Suprapubic skin (tissue), 4 donors: ENCODE data around the gene LCORL. TPM values are rescaled to one million over a fixed set of nuclear protein-coding genes. Genes with fewer than 3 reads are reported as not detected.
A peak's percentile ranks its signal among the peaks of the same experiment; 100 is the strongest.
"Not testable (repeated sequence)": the region's sequence is repeated elsewhere in the genome, so short reads cannot be mapped to it uniquely, and the experiment has no call there.

ENCODE experiments used
- DNase-seq, 2 donors: peaks; one replicate each; pipeline ENCODE4 v3.0.0-alpha.2; 2019; ENCODE audit warnings: low spot score in 2 of 2
- H3K27ac ChIP-seq: fragments of 200-600 bp; sonication (generic); one replicate; pipeline ENCODE4 v1.5.1; 2019
- H3K27me3 ChIP-seq: fragments of 200-600 bp; sonication (generic); one replicate; pipeline ENCODE4 v1.5.1; 2019
- H3K36me3 ChIP-seq: fragments of 200-600 bp; sonication (generic); one replicate; pipeline ENCODE4 v1.5.1; 2019
- H3K4me1 ChIP-seq: fragments of 200-600 bp; sonication (generic); one replicate; pipeline ENCODE4 v1.5.1; 2019
- H3K4me3 ChIP-seq: fragments of 200-600 bp; sonication (generic); one replicate; pipeline ENCODE4 v1.5.1; 2019; ENCODE audit warnings: mild to moderate bottlenecking
- H3K9me3 ChIP-seq: fragments of 200-600 bp; sonication (generic); one replicate; pipeline ENCODE4 v1.5.1; 2019
- EP300 ChIP-seq: sonication (generic); formaldehyde crosslinking; IDR thresholded peaks from one replicate; pipeline ENCODE4 v1.6.1; 2017; ENCODE audit warnings: antibody characterized with exemption
- POLR2A ChIP-seq, 2 donors: fragments of 450-650 bp; IDR thresholded peaks; one replicate each; pipeline ENCODE4 v1.6.1; 2017; ENCODE audit warnings: antibody characterized with exemption in 2 of 2, mild to moderate bottlenecking in 2 of 2, moderate library complexity in 2 of 2
- POLR2AphosphoS5 ChIP-seq, 3 donors: sonication (generic); formaldehyde crosslinking; IDR thresholded peaks; one replicate each; pipeline ENCODE4 v1.6.1; 2017; ENCODE audit warnings: antibody characterized with exemption in 3 of 3
- WGBS: methylation state at CpG from one replicate; pipeline ENCODE4 v1.1.5; 2018; 5-methylcytosine and 5-hydroxymethylcytosine counted together
- total RNA-seq, 4 donors: library from RNA; depleted of rRNA; stranded (reverse); fragments of >200 nt; gene quantifications; one replicate each; pipeline ENCODE4 v1.1.0, GENCODE V29; 2016
- TF ChIP-seq, protein P1 (sequence below), 2 donors: fragments of 200-600 bp in 1 of 2; fragments of 450-650 bp in 1 of 2; sonication (generic) in 1 of 2; IDR thresholded peaks; one replicate each; pipeline ENCODE4 v1.5.1; 2016 to 2019; ENCODE audit warnings: antibody characterized with exemption in 2 of 2, mild to moderate bottlenecking in 1 of 2, moderate library complexity in 1 of 2

Gene LCORL
- total RNA-seq, 4 donors from 2014 or later: 14.9 to 26.4 (median 19.6) TPM

DNA sequence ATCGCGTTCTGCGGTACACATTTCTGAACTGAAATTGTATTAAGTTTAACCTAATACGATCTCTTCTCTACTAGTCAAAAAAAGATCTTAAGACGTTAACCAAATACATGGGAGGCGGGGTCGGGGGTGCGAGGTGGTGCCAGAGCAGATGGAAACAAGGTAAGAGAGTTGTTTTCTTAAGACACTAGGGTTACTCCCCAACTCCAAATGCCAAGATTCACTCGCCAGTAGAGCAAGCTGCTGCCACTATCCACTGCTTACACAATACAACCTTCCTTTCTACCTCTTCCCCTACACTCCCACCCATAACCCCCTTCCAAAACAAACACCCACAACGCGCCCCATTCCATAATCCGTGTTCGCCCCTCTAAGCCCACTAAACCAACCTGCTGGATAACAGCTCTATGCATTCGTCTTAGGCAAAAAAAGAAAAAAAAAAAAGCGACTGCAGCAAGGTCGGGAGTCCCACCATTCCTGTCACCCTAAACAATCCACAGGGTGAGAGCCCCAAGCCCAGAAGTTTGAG, 1.3 kb downstream of the LCORL start:
- H3K9me3 ChIP-seq: no peaks in the 10 kb centered on the region
- 4% methylated on average over 16 of the region's 16 CpGs for WGBS
- peak overlapping the region; percentile 93 for H3K4me3 ChIP-seq
- peaks cover 20% of the 10 kb centered on the region for H3K4me1 ChIP-seq
- no peak for TF ChIP-seq EP300
- TF ChIP-seq, protein P1, sequence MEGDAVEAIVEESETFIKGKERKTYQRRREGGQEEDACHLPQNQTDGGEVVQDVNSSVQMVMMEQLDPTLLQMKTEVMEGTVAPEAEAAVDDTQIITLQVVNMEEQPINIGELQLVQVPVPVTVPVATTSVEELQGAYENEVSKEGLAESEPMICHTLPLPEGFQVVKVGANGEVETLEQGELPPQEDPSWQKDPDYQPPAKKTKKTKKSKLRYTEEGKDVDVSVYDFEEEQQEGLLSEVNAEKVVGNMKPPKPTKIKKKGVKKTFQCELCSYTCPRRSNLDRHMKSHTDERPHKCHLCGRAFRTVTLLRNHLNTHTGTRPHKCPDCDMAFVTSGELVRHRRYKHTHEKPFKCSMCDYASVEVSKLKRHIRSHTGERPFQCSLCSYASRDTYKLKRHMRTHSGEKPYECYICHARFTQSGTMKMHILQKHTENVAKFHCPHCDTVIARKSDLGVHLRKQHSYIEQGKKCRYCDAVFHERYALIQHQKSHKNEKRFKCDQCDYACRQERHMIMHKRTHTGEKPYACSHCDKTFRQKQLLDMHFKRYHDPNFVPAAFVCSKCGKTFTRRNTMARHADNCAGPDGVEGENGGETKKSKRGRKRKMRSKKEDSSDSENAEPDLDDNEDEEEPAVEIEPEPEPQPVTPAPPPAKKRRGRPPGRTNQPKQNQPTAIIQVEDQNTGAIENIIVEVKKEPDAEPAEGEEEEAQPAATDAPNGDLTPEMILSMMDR (IDR thresholded peaks at IDR 0.05): no peak
- TF ChIP-seq POLR2AphosphoS5 (IDR thresholded peaks at IDR 0.05): no peak
- no peak for TF ChIP-seq POLR2A (IDR thresholded peaks at IDR 0.05)
- no peaks in the 10 kb centered on the region for H3K27me3 ChIP-seq
- DNase-seq: peak in 1 of 2 donors; percentile 62
- H3K27ac ChIP-seq: no peak overlapping the region
- H3K36me3 ChIP-seq: no peaks in the 10 kb centered on the region

DNA sequence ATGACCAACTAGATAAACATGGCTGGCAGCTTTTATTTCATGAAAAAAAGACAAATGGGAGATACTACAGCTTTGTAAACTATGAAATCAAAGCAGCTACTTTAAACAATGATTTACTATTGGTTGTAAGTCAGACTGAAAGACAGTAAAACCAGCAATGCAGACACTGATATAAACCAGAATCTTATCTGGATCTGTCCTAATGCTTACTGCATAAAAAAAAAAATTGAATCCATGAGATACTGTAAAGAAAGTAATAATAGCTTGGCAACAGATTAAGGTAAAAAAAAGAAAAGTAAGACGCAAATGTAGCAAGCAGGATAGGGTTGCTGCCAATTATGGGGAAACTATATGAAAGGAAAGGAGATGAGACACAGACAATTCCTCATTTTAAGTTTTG, 7.3 kb downstream of the LCORL start:
- Histone ChIP-seq H3K9me3 (no peaks in the 10 kb centered on the region), H3K36me3 (no peaks in the 10 kb centered on the region), H3K27me3 (no peaks in the 10 kb centered on the region), H3K27ac (no peak overlapping the region), H3K4me3 (no peak overlapping the region), H3K4me1 (peaks cover 18% of the 10 kb centered on the region)
- TF ChIP-seq EP300: no peak
- TF ChIP-seq, protein P1 (IDR thresholded peaks at IDR 0.05): no peak
- TF ChIP-seq POLR2A (IDR thresholded peaks at IDR 0.05): no peak
- no peak for TF ChIP-seq POLR2AphosphoS5 (IDR thresholded peaks at IDR 0.05)
- WGBS: 66% methylated on average over 1 of the region's 1 CpG
- DNase-seq: no peak

DNA sequence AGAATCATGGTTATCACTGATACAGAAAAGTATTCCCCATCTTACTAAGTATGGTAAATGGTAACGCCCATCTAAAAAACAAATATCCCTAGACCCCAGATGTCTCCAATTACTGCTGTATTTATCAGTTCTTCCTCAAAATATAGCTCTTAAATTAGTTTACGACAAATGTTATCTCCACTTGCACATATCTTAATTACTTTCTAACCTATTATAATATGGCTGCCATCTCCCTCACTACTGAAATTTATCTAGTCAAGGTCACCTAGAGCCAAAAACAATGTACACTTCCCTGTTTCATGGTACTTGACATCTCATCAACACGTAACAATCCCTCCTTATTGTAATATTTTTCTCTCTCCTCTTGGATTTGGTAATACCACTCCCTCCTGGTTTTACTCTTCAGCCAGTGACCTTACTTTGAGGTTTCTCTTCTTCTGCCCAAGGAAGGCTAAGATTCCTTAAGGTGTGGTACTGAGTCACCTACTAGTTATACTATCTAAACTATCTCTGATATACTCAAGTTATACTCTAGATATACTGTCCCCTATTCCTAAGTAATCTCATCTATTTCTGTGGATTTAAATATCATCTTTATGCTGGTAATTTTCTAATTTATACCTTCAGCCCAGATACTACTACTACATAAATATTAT, 8.6 kb downstream of the LCORL start:
- no peak overlapping the region for H3K4me3 ChIP-seq
- no peak for DNase-seq
- WGBS: 97% methylated on average over 3 of the region's 3 CpGs
- peaks cover 17% of the 10 kb centered on the region for H3K4me1 ChIP-seq
- no peak overlapping the region for H3K27ac ChIP-seq
- TF ChIP-seq, protein P1 (IDR thresholded peaks at IDR 0.05): no peak
- TF ChIP-seq POLR2AphosphoS5 (IDR thresholded peaks at IDR 0.05): no peak
- TF ChIP-seq EP300: no peak
- TF ChIP-seq POLR2A (IDR thresholded peaks at IDR 0.05): no peak
- no peaks in the 10 kb centered on the region for H3K36me3 ChIP-seq
- H3K27me3 ChIP-seq: no peaks in the 10 kb centered on the region
- H3K9me3 ChIP-seq: no peaks in the 10 kb centered on the region

DNA sequence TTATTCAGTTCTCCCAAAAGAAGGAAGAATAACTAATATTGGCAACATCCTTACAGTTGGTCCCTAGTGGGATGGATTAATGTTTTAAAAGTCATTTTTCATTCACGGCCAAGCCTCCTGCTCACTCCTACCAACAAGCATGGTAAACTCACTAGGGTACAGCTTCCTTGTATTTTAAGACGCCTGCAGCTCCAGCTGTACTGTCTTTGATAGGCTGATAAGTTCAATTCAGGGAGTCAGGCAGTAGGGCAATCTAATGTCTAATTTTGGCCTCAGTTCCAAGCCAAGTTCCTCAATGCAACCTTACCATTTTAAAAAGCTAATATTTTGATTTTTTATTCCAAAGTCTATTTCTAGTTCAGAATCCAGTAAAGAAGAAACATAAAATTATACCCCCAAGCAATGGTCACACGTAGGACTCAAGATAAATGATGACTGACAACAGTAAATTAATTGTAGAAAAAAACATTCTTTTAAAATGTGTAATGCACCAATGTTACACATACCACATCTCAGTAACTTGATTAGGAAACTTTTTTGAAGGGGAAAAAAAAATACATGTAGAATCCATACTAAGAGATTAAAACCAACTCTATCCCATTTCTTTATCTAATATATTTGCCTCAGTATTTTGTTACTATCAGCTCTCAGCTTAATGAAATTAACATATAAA, 9.3 kb downstream of the LCORL start:
- Histone ChIP-seq H3K27me3 (no peaks in the 10 kb centered on the region), H3K27ac (no peak overlapping the region), H3K36me3 (no peaks in the 10 kb centered on the region), H3K4me1 (peaks cover 17% of the 10 kb centered on the region), H3K9me3 (no peaks in the 10 kb centered on the region), H3K4me3 (no peak overlapping the region)
- TF ChIP-seq POLR2AphosphoS5 (IDR thresholded peaks at IDR 0.05) (no peak), POLR2A (IDR thresholded peaks at IDR 0.05) (no peak), EP300 (no peak)
- TF ChIP-seq, protein P1 (IDR thresholded peaks at IDR 0.05): no peak
- DNase-seq: no peak
- WGBS: 42% methylated on average over 3 of the region's 3 CpGs

DNA sequence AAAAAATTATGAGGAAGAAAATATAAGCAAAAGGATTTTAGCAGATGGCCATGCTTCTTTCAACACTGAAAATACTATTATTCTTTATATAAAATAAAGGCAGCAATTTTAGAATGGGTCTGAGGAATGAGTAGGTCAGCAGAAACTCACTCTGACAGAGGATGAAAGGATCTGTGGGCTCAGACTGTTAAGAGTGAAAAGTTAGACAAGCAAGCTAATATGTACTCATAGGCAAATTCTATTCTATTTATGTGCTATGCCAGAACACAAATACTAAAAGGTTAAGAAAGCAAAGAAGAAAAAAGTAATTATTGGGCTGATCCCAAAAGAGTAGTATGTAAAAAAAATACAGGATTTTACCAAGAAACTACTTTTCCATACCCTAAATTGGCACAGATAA, 13.9 kb downstream of the LCORL start:
- Histone ChIP-seq H3K27me3 (no peaks in the 10 kb centered on the region), H3K9me3 (no peaks in the 10 kb centered on the region), H3K4me3 (no peak overlapping the region), H3K36me3 (no peaks in the 10 kb centered on the region), H3K4me1 (peaks cover 17% of the 10 kb centered on the region), H3K27ac (no peak overlapping the region)
- DNase-seq: no peak
- TF ChIP-seq, protein P1 (IDR thresholded peaks at IDR 0.05): no peak
- TF ChIP-seq POLR2AphosphoS5 (IDR thresholded peaks at IDR 0.05) (no peak), EP300 (no peak), POLR2A (IDR thresholded peaks at IDR 0.05) (no peak)

DNA sequence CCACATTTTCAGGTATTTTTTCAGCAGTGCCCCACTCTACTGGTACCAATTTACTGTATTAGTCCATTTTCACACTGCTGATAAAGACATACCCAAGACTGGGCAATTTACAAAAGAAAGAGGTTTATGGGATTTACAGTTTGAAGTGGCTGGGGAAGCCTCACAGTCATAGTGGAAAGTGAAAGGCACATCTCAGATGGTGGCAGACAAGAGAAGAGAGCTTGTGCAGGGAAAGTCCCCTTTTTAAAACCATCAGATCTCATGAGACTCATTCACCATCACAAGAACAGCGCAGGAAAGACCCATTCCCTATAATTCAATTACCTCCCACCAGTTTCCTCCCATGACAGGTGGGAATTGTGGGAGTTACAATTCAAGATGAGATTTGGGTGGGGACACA, 15.1 kb downstream of the LCORL start:
- DNase-seq, H3K9me3 ChIP-seq, H3K27me3 ChIP-seq, H3K27ac ChIP-seq, H3K4me1 ChIP-seq, H3K36me3 ChIP-seq, H3K4me3 ChIP-seq: not testable (repeated sequence)
- 100% methylated on average over 1 of the region's 1 CpG for WGBS
